Pons (tissue), 1 donor: ENCODE results near the gene PLA2G5.
"Not testable (repeated sequence)": the region's sequence is repeated elsewhere in the genome, so short reads cannot be mapped to it uniquely, and the experiment has no call there.

Experiments used
- DNase-seq: peaks from one replicate; pipeline ENCODE4 v3.0.0-alpha.2; 2016; ENCODE audit warnings: low spot score

Gene PLA2G5

DNA sequence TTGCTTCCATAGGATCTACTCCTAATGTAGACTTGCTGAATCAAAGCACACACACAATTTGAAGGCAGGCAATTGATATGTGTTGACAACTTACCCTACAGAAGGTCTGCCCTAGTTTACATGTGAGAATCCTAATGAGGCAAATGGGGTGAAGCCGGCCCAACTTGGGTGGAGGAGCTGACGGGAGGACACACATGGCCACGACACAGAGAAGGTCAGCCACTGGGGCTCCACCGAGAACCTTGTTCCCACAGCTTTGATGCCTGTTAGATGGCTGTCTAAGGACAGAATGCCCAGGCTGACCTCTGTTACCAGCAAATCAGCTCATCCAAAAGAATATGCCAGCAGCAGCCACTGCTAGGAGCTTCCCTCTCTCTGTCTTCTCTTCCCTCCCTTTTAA lies 50.8 kb downstream of the PLA2G5 start:
- no peak for DNase-seq

- no peak for DNase-seq
Measured at GRCh38 chr1:20123722-20124455, 53.9 kb downstream of the PLA2G5 start.

DNA sequence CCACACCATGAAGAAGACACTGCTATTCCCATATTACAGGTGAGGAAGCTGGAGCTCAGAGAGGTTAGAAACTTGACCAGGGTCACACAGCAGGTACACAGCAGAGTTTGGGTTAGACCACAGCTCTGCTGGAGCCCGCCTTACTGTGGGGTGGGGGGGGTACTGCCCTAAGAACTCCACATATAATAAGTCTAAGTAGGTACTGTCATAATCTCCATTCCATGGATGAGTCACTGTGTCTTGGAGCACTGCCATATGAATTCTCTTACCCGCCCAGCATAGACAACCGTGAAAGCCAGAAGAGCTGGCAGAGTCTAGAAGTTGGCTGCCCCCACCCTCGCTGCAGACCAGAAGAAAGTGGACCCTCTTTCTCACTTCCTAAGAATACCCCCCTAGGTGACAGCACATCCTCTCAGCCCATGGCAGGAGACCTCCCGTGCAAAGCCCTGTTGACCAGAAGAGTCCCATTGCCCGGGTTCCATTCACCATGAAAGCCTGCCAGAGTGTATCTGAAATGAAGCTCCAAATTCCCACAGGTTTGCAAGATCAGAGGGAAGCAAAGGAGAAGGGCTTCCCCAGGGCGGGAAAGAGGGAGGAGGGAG lies 54.6 kb downstream of the PLA2G5 start:
- DNase-seq, result no peak

GRCh38 chr1:20125100-20125499 lies 55.1 kb downstream of the PLA2G5 start:
- no peak for DNase-seq

GRCh38 chr1:20126041-20126805 lies 56.2 kb downstream of the PLA2G5 start:
- no peak for DNase-seq

- no peak for DNase-seq
Measured at GRCh38 chr1:20126806-20127440, 56.9 kb downstream of the PLA2G5 start.

GRCh38 chr1:20130518-20130917 lies 60.5 kb downstream of the PLA2G5 start:
- not testable (repeated sequence) for DNase-seq

- DNase-seq, result no peak
Measured at GRCh38 chr1:20134995-20135394, 65.0 kb downstream of the PLA2G5 start.

DNA sequence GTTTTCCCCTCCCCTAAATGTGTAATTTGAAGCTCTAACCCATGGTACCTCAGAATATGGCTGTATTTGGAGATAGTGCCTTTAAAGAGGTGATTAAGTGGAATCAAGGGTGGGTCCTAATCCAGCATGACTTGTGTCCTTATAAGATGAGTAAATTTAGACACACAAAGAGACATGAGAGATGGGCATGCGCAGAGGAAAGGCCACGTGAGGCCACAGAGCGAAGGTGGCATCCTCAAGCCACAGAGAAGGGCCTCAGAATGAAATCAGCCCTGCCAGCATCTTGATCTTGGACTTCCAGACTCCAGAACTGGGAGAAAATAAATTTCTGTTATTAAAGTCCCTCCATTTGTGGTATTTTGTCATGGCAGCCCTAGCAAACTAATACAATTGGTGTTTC lies 66.3 kb downstream of the PLA2G5 start:
- DNase-seq, result no peak

GRCh38 chr1:20137055-20137454 lies 67.1 kb downstream of the PLA2G5 start:
- no peak for DNase-seq

- DNase-seq, result no peak
Measured at GRCh38 chr1:20137604-20138003, 67.6 kb downstream of the PLA2G5 start.

DNA sequence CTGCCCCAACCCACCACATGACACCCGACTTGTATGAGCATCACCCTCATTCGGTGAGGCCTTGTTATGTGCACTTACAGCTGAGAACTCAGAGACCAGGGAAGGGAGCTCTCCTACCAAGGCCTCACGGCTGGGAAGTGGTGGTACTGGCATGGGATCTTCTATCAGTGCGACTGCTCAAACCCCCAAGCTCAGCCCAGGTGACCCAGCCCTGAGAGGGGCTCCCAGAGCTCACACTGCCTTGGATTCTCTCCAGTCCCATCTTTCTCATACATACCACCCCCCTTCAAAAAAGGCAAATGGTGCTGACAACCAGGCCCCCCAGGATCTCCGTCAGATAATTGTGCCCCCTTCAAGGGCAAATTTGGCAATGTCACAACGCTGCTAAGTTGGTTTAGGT lies 68.4 kb downstream of the PLA2G5 start:
- DNase-seq, result no peak

DNA sequence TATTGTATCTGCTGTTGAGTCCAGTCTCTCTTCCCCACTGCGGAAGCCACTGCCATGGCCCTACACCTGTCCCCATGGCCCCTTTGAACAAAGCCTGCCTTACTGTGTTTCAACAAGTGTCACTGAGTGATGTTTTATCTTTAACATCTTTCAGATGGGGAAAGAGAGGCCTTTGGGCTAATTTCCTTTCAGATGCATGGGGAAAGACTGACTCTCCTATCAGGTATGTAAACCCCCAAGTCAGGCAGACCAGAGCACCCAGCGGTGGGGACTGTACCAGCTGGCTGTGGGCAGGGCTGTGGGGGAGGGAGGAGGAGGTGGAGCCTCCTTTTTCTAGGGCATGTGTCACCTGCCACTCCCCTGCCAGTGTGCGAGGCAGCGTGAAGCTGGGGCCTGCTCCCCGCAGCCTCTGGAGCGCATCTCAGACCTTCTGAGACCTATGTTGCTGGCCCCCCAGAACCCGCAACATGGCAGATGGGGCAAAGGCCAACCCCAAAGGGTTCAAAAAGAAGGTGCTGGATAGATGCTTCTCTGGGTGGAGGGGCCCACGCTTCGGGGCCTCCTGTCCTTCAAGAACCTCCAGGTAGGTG lies 69.1 kb downstream of the PLA2G5 start, which contains the start of gene PLA2G2F:
Gene PLA2G2F, plus strand, starts transcription at position 363 of the 590 bp plus-strand sequence. Its CDS starts 105 bp downstream, at position 468.
- no peak for DNase-seq

DNA sequence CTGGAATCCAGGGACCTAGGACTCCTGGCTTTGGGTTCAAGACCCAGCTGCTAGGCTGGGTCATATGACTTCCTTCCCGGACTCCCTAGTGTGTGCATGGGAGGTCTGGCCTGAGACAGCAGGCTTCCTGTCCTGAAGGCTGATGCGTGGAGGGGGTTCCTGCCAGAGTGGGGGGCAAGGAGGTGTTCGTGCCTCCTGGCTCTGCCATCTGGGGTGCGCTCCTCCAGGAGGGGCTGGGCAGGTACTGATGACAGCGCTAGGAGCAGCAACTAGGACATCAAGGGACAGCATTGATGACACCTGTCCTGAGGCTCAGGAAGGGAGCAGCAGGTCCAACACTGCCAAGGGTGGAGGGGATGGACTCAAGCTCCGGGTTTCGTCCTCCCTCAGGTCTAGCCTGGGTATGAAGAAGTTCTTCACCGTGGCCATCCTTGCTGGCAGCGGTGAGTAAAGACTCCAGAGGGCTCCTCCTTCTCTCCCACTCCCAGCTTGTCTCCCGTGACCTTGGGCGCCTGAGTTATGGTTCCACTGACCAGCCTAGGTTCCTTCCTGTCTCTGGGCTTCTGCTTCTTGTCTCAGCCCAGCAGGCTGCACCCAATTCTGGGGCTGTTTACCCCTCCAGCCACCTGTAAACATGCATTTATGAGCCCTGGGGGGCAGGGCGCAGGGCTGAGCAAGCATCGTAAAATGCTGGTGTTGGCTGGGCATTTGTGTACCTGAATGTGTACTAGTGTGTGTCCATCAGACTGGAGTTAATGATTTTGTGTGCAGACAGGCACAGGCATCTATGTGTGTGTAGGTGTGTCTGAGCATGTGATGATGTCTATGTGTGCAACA lies 70.0 kb downstream of the PLA2G5 start:
- no peak for DNase-seq

- DNase-seq, result no peak
Measured at GRCh38 chr1:20141001-20141400, 71.0 kb downstream of the PLA2G5 start.

- no peak for DNase-seq
Measured at GRCh38 chr1:20141466-20141865, 71.5 kb downstream of the PLA2G5 start.
